ENCODE results near the gene LSAMP.

GRCh38 chr3:115848641-115849040 is 596.6 kb downstream of the LSAMP start:
- no peak for TF ChIP-seq POLR2A (IDR thresholded peaks at IDR 0.05)
- TF ChIP-seq, protein P1, sequence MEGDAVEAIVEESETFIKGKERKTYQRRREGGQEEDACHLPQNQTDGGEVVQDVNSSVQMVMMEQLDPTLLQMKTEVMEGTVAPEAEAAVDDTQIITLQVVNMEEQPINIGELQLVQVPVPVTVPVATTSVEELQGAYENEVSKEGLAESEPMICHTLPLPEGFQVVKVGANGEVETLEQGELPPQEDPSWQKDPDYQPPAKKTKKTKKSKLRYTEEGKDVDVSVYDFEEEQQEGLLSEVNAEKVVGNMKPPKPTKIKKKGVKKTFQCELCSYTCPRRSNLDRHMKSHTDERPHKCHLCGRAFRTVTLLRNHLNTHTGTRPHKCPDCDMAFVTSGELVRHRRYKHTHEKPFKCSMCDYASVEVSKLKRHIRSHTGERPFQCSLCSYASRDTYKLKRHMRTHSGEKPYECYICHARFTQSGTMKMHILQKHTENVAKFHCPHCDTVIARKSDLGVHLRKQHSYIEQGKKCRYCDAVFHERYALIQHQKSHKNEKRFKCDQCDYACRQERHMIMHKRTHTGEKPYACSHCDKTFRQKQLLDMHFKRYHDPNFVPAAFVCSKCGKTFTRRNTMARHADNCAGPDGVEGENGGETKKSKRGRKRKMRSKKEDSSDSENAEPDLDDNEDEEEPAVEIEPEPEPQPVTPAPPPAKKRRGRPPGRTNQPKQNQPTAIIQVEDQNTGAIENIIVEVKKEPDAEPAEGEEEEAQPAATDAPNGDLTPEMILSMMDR (IDR thresholded peaks at IDR 0.05), result no peak
